Large intestine (tissue), 3 donors: ENCODE measurements around the gene RBM38. TPM values are rescaled to one million over a fixed set of nuclear protein-coding genes. Genes with fewer than 3 reads are reported as not detected.

Experiments
- DNase-seq, 2 donors: peaks; one replicate each; pipeline versions ENCODE4 v3.0.0 to v3.0.0-alpha.2; 2013
- H3K27ac ChIP-seq: one replicate; pipeline ENCODE4 v1.5.1; 2013; ENCODE audit warnings: low read length
- H3K27me3 ChIP-seq: 2 replicates; pipeline ENCODE4 v1.6.1; 2013; ENCODE audit warnings: low read length; ENCODE audit not compliant: control insufficient read depth, insufficient read depth
- H3K36me3 ChIP-seq: 2 replicates; pipeline ENCODE4 v1.6.1; 2013; ENCODE audit warnings: low read length; ENCODE audit not compliant: control insufficient read depth, insufficient read depth
- H3K4me1 ChIP-seq: one replicate; pipeline ENCODE4 v1.6.1; 2013; ENCODE audit warnings: low read length; ENCODE audit not compliant: control insufficient read depth, insufficient read depth
- H3K4me3 ChIP-seq: one replicate; pipeline ENCODE4 v1.5.1; 2013; ENCODE audit warnings: low read length
- H3K9me3 ChIP-seq: one replicate; pipeline ENCODE4 v1.6.1; 2013; ENCODE audit warnings: mild to moderate bottlenecking, low read depth, low read length, moderate library complexity; ENCODE audit not compliant: control insufficient read depth
- WGBS: methylation state at CpG from one replicate; pipeline ENCODE4 v1.1.5; 2013; ENCODE audit warnings: low lambda C conversion rate; ENCODE audit not compliant: insufficient coverage; 5-methylcytosine and 5-hydroxymethylcytosine counted together
- polyA plus RNA-seq: library from polyadenylated mRNA; unstranded; fragments of 120-200 nt; gene quantifications from one replicate; pipeline ENCODE4 v1.2.1, GENCODE V29; 2013

The RBM38 gene
- polyA plus RNA-seq, 1 donor, result 19.7 TPM

DNA sequence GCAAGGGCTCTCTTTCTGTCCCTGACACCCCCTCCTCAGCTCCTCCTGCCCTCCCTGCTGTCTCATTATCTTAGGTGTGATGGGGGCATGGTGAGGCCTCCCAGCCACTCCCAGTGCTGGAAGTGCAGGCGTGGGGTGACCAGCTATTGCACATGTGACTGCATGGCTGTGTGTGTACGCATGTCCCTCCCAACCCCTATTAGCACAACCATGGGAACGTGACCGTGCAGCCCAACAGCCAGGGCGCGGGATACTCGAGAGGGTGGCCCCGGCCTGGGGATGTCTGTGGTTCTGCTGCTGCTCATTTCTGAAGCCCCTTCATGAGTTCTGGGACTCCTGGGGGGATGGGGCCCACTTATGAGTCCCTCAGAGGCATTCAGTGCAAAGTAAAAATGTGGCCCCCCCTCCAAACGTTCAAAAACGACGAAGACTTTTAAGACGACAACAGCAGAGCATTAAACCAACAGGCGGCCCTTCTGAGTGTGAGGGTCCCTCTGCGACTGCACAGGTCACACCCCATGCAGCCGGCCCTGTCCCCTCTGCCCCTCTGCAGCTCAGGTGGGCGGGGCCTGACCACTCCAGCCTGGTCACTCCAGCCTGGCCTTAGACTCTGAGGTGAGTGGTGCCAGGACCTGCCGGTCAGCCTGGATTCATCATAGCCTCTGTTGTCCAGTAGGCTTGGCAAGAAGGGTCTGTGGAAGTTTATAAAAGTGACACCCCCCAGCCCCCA lies 51.1 kb downstream of the RBM38 start:
- WGBS, result no CpG with 5 or more reads among the region's 17 CpGs
- Histone ChIP-seq H3K27ac (no peak overlapping the region), H3K4me1 (peaks cover 6% of the 10 kb centered on the region)

DNA sequence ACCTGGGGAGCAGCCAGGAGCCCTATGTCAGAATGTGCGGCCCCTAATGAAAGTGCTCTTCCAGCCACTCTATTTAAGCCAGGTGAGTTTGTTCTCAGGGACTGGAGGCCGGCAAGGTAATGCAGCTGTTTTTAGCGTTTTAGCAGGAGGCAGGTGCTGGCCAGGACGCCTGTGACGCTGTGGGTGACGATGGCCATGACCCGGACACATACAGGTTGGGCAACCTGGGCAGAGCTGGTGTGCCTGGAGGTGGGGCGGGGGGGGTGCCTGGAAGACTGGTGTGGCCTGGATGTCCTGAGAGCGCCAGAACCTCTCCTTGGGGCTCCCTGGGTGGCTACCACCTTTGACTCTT lies 51.7 kb downstream of the RBM38 start:
- Histone ChIP-seq H3K4me1 (peaks cover 6% of the 10 kb centered on the region), H3K27ac (no peak overlapping the region), H3K27me3 (peaks cover 4% of the 10 kb centered on the region), H3K9me3 (no peaks in the 10 kb centered on the region), H3K36me3 (no peaks in the 10 kb centered on the region), H3K4me3 (no peak overlapping the region)
- WGBS, result no CpG with 5 or more reads among the region's 9 CpGs
- DNase-seq, result no peak

More for the DNA sequence above, 51.1 kb downstream of the RBM38 start:
- no peak for DNase-seq
- Histone ChIP-seq H3K9me3 (no peaks in the 10 kb centered on the region), H3K4me3 (no peak overlapping the region), H3K27me3 (peaks cover 4% of the 10 kb centered on the region), H3K36me3 (no peaks in the 10 kb centered on the region)

DNA sequence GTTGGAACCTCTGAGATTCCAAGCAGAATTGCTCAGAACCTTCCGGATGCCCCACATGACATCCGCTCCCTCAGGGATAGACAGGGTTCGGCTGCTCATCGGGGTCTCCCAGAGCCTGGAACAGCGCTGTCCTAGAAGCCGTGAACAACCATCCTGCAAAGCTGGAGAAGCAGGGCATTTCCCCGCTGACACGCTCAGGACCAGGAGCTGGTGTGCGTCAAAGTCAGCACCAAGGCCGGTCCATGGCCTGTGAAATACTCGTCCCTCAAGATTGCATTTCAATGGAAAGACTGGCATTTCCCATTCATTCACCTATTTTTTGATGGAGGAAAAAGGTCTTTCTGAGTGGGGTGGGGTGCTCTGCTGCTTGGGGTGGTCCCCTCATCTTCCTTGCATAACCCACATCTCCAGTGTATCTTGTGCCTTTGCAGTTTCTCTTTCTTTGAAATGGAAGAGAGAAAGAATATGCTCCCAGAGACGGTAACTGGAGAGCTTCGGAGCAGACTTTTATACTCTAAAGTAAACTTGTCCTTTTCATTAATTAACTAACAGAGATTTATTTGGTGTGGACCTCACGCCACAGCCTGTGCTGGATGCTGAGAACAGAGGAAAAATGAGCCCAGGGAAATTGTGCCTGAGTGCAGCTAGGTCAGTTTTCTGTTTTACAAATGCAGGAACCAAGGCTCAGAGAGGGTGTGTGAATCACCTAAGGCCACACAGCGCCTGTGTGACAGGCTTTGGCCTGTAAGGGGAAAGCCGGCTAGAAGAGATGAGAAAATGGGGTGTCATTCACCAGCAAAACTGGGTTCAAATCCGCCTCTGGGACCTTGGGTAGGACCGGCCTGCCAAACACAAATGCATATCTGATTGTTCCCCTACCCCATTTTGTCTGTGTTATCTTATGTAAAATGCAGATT lies 52.4 kb downstream of the RBM38 start:
- no peaks in the 10 kb centered on the region for H3K36me3 ChIP-seq
- peaks cover 4% of the 10 kb centered on the region for H3K27me3 ChIP-seq
- 60% methylated on average over 2 of the region's 18 CpGs for WGBS
- no peaks in the 10 kb centered on the region for H3K9me3 ChIP-seq
- peaks cover 6% of the 10 kb centered on the region for H3K4me1 ChIP-seq
- no peak for DNase-seq
- no peak overlapping the region for H3K4me3 ChIP-seq
- H3K27ac ChIP-seq, result no peak overlapping the region

DNA sequence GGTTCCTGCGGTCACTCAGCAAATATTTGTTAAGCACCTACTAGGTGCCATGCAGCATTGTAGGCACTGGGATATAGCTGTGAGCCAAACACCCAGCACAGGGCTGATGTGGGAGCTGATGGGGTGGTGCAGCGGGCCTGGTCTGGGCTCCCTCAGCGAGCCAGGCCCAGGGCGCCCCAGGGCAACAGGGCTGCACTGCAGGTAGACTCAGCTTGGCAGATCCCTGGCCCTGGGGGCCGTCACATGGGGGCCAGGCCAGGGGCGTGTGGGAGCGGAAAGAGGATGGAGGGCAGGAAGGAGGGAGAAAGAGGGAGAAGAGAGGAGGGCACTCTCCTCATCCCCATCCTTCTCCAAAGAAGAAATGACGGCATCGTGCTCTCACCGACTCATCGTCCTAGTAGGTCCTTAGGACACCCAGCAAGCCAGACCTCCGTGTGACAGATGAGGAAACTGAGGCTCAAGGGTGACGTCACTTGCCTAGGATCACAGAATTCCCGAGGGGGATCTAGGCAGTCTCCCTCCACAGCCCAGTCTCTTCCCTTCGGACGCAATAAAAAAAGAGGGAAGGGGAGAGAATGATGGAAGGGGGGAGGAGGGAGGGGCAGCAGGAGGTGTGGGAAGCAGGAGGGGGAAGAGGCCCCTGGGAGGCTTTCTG lies 53.3 kb downstream of the RBM38 start:
- H3K4me1 ChIP-seq, result peaks cover 6% of the 10 kb centered on the region
- H3K36me3 ChIP-seq, result no peaks in the 10 kb centered on the region
- H3K4me3 ChIP-seq, result no peak overlapping the region
- H3K9me3 ChIP-seq, result no peaks in the 10 kb centered on the region
- H3K27ac ChIP-seq, result peak overlapping the region; percentile 29
- 92% methylated on average over 2 of the region's 16 CpGs for WGBS
- DNase-seq, result no peak
- H3K27me3 ChIP-seq, result peaks cover 4% of the 10 kb centered on the region

DNA sequence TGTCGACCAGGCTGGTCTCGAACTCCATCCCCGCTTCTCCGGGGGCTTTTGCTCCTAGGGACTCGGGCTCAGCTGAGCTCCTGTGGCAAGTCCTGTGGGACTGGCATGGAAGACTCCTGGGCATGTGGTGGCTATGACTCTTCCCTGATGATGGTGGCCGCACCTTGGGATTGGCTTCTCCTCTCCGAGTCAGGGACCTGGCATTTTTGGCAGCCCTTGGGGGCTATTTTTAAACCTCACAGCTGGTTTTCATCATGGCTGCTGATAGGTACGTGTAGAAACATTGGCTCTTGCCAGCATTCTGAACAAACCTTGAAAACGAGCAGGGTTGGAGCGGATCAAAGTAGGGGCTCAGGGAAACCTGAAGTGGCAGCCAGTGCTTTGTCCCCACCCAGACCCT lies 54.1 kb downstream of the RBM38 start:
- WGBS, result no CpG with 5 or more reads among the region's 10 CpGs
- Histone ChIP-seq H3K27ac (peak overlapping the region; percentile 21), H3K4me3 (no peak overlapping the region), H3K9me3 (no peaks in the 10 kb centered on the region), H3K4me1 (peaks cover 6% of the 10 kb centered on the region), H3K36me3 (no peaks in the 10 kb centered on the region), H3K27me3 (peaks cover 4% of the 10 kb centered on the region)
- DNase-seq, result no peak

DNA sequence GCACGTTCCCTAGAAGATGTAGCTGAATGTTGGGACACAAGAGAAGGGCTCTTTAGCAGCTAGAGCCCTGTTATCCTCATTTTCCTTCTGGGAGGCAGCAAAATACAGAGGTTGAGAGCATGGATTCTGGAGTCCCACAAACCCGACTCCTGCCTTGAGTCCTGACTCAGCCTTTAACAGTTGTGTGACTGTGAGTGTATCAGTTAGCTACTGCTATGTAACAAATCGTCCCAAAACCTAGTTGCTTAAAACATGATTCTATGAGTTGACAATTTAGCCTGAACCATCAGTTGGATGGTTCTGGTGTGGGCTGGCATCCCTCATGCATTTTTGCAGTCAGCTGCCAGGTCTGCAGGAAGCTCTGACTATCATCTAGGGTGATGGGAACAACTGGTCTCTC lies 54.6 kb downstream of the RBM38 start:
- no peaks in the 10 kb centered on the region for H3K9me3 ChIP-seq
- no peak for DNase-seq
- H3K27me3 ChIP-seq, result peaks cover 4% of the 10 kb centered on the region
- H3K4me1 ChIP-seq, result peaks cover 2% of the 10 kb centered on the region
- 92% methylated on average over 2 of the region's 3 CpGs for WGBS
- H3K4me3 ChIP-seq, result no peak overlapping the region
- peak overlapping the region; percentile 21 for H3K27ac ChIP-seq
- H3K36me3 ChIP-seq, result no peaks in the 10 kb centered on the region

DNA sequence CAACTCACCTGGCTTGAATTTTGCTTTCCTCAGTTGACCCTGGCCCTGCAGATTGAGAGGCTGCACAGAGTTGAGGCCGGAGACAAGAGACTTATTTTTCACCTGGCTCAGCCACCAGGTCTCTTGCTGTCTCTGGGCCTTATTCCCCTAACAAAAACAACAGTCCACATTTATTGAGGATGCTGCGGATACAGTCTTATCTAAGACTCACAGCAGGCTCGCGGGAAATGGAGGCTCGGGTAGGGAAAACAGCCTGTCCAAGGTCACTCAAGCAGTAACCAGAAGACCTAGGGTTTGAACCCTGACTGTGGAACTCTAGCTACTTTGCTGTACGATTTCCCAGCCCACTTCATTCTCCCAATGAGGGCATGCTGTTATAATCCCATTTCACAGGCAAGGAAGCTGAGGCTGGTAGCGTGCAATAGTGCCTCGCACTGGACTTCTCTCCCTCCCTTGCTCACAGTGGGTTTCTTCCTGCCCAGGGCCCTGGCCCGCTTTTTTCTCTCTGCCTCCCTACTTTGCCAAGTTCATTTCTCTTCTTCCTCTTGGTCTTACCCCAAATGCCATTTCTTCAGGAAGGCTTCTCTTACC lies 57.7 kb downstream of the RBM38 start:
- no peak for DNase-seq
- WGBS, result 80% methylated on average over 1 of the region's 9 CpGs
- H3K9me3 ChIP-seq, result no peaks in the 10 kb centered on the region
- H3K4me1 ChIP-seq, result no peaks in the 10 kb centered on the region
- no peak overlapping the region for H3K4me3 ChIP-seq
- no peaks in the 10 kb centered on the region for H3K36me3 ChIP-seq
- H3K27me3 ChIP-seq, result peaks cover 7% of the 10 kb centered on the region
- H3K27ac ChIP-seq, result no peak overlapping the region

DNA sequence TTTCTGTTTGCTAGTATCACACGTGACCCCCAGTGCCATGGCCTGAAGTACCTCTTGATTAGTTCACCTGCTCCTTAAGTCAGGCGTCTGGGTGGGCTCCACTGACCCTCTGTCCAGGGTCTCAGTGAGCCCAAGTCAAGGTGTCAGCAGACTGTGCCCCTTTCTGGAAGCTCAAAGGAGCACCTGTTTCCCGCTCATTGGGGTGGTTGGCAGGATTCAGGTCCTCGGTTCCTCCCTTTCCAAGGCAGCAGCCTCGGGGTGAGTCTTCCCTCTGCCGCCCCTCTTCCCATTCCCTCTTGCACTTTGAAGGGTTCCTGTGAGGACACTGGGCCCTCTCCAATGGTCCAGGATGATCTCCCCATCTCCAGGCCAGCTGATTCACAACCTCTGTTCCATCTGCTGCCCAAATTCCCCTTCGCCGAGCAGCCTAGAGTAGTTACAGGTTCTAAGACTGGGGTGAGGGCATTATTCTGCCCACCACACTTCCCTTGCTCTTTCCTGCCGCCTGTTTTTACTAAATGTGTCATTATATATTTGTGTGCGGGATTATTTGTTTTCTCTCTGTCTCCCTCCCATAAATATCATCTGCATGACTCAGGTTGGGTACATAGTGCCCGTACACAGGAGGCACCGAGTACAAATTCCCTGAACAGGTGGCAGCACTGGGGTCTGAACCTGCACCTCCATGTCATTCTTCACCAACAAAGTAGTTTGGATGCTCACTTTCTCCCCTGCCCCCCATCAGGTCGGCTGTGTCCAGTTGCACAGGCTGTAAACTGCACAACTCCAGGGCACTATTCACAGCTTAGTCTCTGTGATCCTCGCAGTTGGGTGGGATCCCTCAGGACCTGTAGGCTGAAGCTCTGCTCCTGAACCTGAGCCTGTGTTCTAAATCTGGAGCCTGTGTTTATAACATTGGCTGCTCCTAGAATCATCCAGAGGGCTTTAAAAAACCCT lies 58.5 kb downstream of the RBM38 start:
- no CpG with 5 or more reads among the region's 14 CpGs for WGBS
- Histone ChIP-seq H3K27me3 (peaks cover 7% of the 10 kb centered on the region), H3K36me3 (no peaks in the 10 kb centered on the region), H3K27ac (no peak overlapping the region), H3K4me1 (no peaks in the 10 kb centered on the region), H3K4me3 (no peak overlapping the region), H3K9me3 (no peaks in the 10 kb centered on the region)
- no peak for DNase-seq

DNA sequence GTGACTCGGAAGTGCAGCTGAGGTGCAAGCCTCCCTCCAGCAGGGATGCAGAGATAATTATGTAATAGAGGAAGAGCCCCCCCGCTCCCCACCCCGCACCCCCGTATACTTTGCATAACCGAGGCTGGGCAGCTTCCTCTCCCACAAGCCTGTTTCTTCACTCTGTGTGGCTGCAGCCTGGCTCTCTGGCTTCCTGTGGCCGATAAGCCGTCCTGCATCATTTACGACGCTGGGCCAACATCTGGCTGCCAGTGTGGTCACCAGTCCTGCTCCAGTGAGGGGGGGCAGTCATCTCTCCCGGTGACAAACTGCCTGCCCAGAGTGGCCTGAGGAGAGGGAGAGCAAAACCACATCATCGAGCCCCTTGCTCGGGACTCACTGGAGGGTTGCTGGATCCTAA lies 59.2 kb downstream of the RBM38 start:
- WGBS, result no CpG with 5 or more reads among the region's 12 CpGs
- Histone ChIP-seq H3K4me1 (no peaks in the 10 kb centered on the region), H3K27me3 (peaks cover 6% of the 10 kb centered on the region), H3K27ac (no peak overlapping the region), H3K4me3 (no peak overlapping the region), H3K9me3 (no peaks in the 10 kb centered on the region), H3K36me3 (no peaks in the 10 kb centered on the region)
- no peak for DNase-seq
